K562 (cell line): ENCODE measurements around the gene TUT1. TPM values are rescaled to one million over a fixed set of nuclear protein-coding genes. Genes with fewer than 3 reads are reported as not detected.

Experiments used
- AFF1 ChIP-seq, 2 experiments: fragments of 450-650 bp; IDR thresholded peaks; 2 replicates each; pipeline ENCODE4 v1.6.1; 2018; ENCODE audit warnings: mild to moderate bottlenecking in 2 of 2, low read depth in 1 of 2; ENCODE audit not compliant: partially characterized antibody in 2 of 2
- CBX1 ChIP-seq: sonication (generic); IDR thresholded peaks from 2 replicates; pipeline ENCODE4 v1.6.1; 2016; ENCODE audit warnings: antibody characterized with exemption, low read depth, mild to moderate bottlenecking
- CEBPB ChIP-seq: fragments of 450-650 bp; IDR thresholded peaks from 2 replicates; pipeline ENCODE4 v1.6.1; 2016; ENCODE audit warnings: missing genetic modification characterization, missing compliant biosample characterization
- CHCHD3 ChIP-seq: fragments of 250-450 bp; sonication (Bioruptor Pico); IDR thresholded peaks from 2 replicates; pipeline ENCODE4 v2.1.2; 2022; ENCODE audit warnings: mild to moderate bottlenecking
- CTBP1 ChIP-seq: fragments of 450-650 bp; IDR thresholded peaks from 2 replicates; pipeline ENCODE4 v1.6.1; 2016; ENCODE audit warnings: borderline replicate concordance
- ELK3 ChIP-seq: fragments of 450-650 bp; formaldehyde crosslinking; IDR thresholded peaks from 2 replicates; pipeline ENCODE4 v1.4.0; 2020; ENCODE audit warnings: mild to moderate bottlenecking
- GABPB1 ChIP-seq: sonication (generic); formaldehyde crosslinking; IDR thresholded peaks from 2 replicates; pipeline ENCODE4 v1.8.0; 2022; ENCODE audit warnings: mild to moderate bottlenecking, missing genetic modification reagents
- HDAC8 ChIP-seq: fragments of 450-650 bp; IDR thresholded peaks from 2 replicates; pipeline ENCODE4 v1.6.1; 2016; ENCODE audit warnings: mild to moderate bottlenecking, missing genetic modification characterization, moderate library complexity, missing compliant biosample characterization
- HMGN3 ChIP-seq: IDR thresholded peaks from 2 replicates; pipeline ENCODE4 v1.6.1; 2011; ENCODE audit warnings: borderline replicate concordance, low read depth, mild to moderate bottlenecking, mixed read lengths, low read length; ENCODE audit not compliant: insufficient read length; ENCODE audit errors: extremely low read depth
- MBD2 ChIP-seq: sonication (generic); IDR thresholded peaks from 2 replicates; pipeline ENCODE4 v1.6.1; 2016; ENCODE audit warnings: low read depth, borderline replicate concordance
- NFE2L1 ChIP-seq: fragments of 450-650 bp; IDR thresholded peaks from 2 replicates; pipeline ENCODE4 v1.6.1; 2016; ENCODE audit warnings: missing genetic modification characterization, low read depth, mild to moderate bottlenecking, missing compliant biosample characterization, moderate library complexity, borderline replicate concordance
- TFAM ChIP-seq: fragments of 250-450 bp; sonication (Bioruptor Pico); conservative IDR thresholded peaks from 2 replicates; pipeline ENCODE4 v1.5.0; 2021; ENCODE audit warnings: mild to moderate bottlenecking, moderate library complexity
- ZBTB7A ChIP-seq: IDR thresholded peaks from 2 replicates; pipeline ENCODE4 v1.6.1; 2011; ENCODE audit warnings: low read depth, mild to moderate bottlenecking, low read length, moderate library complexity, borderline replicate concordance; ENCODE audit not compliant: control insufficient read depth
- ZEB2 ChIP-seq: fragments of 450-650 bp; IDR thresholded peaks from 2 replicates; pipeline ENCODE4 v1.6.1; 2016
- ZFP36 ChIP-seq: fragments of 150-350 bp; IDR thresholded peaks from 2 replicates; pipeline ENCODE4 v1.6.1; 2018; ENCODE audit warnings: low read length, low read depth; ENCODE audit not compliant: partially characterized antibody
- ZFX ChIP-seq: sonication (generic); formaldehyde crosslinking; IDR thresholded peaks from 2 replicates; pipeline ENCODE4 v1.8.0; 2022; ENCODE audit warnings: mild to moderate bottlenecking, missing genetic modification reagents, moderate library complexity
- ZMIZ1 ChIP-seq, 2 experiments: fragments of 150-350 bp in 1 of 2; IDR thresholded peaks; 2 replicates each; pipeline ENCODE4 v1.6.1; 2012 to 2016; ENCODE audit warnings: low read depth in 2 of 2, low read length in 2 of 2, mild to moderate bottlenecking in 1 of 2, moderate library complexity in 1 of 2
- ZNF134 ChIP-seq: fragments of 250-450 bp; sonication (Bioruptor Pico); conservative IDR thresholded peaks from 2 replicates; pipeline ENCODE4 v1.4.0; 2020
- polyA plus RNA-seq, 8 experiments: library from polyadenylated mRNA; depleted of rRNA in 4 of 8; stranded (reverse) in 5 of 8; unstranded in 3 of 8; fragments of >200 nt; fragmentation: Nextera tagmentation in 2 of 8; fragmentation: Illumina TruSeq in 1 of 8; extraction: Ambion mirVana in 2 of 8; extraction: Trizol in 1 of 8; gene quantifications; 2 replicates each; pipeline versions ENCODE4 v1.2.1 to v1.2.3, GENCODE V29; 2011 to 2014; ENCODE audit warnings: inconsistent platforms in 1 of 8, missing spikeins in 1 of 8
- total RNA-seq, 7 experiments: library from RNA; depleted of rRNA in 6 of 7; stranded (reverse); fragments of >200 nt in 6 of 7; fragmentation: Illumina TruSeq in 2 of 7; extraction: Trizol in 2 of 7; gene quantifications; 2 replicates each; pipeline versions ENCODE4 v1.2.1 to v1.2.3, GENCODE V29; 2011 to 2021; ENCODE audit warnings: low replicate concordance in 1 of 7
- TF ChIP-seq, protein P1 (sequence below): fragments of 250-450 bp; sonication (Bioruptor Pico); IDR thresholded peaks from 2 replicates; pipeline ENCODE4 v1.5.0; 2021

The TUT1 gene
- total and polyA plus RNA-seq, 9 of the 15 experiments (the other 6 are each of a cell fraction or from before 2014, with no cell fraction given) = 0.66 to 44.3 (median 15.7) TPM

DNA sequence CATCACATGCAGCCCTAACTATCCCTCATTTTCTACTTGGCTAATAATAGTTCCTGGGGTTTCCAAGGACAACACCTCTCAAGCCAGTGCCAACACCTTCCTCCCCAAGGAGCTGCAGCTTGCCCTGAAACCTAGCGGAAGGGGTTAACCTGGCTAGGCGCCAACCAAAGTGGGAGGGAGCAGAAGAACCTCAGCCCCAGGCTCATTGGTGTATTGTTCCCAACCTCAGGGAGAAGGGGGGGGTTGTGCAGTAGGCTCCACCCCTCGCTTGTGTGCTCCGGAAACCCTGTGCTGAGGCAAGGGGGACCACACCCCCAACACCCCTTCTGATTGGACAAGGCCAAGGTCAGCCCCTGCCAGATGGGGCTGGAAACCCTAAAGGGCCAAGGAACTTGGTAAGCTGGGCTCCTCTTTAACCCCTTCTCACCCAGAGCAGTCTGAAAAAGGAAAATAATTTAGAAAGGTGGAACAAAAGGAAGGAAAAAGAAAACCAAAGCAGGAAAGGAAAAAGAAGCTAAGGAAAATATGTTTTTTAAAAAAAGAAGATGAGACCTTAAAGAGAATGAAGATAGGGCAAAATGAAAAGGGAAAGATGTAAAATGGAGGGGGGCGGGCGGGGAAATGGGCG, 7.9 kb upstream of the TUT1 start (continued):
- TF ChIP-seq CHCHD3 (CRISPR knock-in tag) = no peak
- TF ChIP-seq GABPB1 = 0 out of 2 replicates have a peak, but pooled peaks have one; percentile 37
- TF ChIP-seq MBD2 = peak; percentile 61; the same call in 1 of the 2 replicates
- TF ChIP-seq ZMIZ1 (IDR thresholded peaks at IDR 0.05; ENCODE audit: low read depth in 2 of 2, low read length in 2 of 2) = no peak
- no peak for TF ChIP-seq TFAM (CRISPR knock-in tag)
- no peak for TF ChIP-seq CEBPB (tag)
- TF ChIP-seq, protein P1, sequence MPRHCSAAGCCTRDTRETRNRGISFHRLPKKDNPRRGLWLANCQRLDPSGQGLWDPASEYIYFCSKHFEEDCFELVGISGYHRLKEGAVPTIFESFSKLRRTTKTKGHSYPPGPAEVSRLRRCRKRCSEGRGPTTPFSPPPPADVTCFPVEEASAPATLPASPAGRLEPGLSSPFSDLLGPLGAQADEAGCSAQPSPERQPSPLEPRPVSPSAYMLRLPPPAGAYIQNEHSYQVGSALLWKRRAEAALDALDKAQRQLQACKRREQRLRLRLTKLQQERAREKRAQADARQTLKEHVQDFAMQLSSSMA (CRISPR knock-in tag) = no peak
- TF ChIP-seq ZBTB7A = peak; percentile 47; the same call in 1 of the 2 replicates
- TF ChIP-seq CBX1 = no peak
- no peak for TF ChIP-seq HMGN3
- TF ChIP-seq HDAC8 (tag) = no peak
- peak; percentile 18; the same call in 1 of the 2 replicates for TF ChIP-seq CTBP1
- TF ChIP-seq ZFX = no peak
- TF ChIP-seq ZFP36 = no peak
- TF ChIP-seq NFE2L1 (tag) = no peak
- TF ChIP-seq ZEB2 = peak; percentile 17; the same call in 1 of the 2 replicates
- TF ChIP-seq ZNF134 (CRISPR knock-in tag) = no peak
- peak; percentile 19 to 81 for TF ChIP-seq AFF1 (IDR thresholded peaks at IDR 0.05; ENCODE audit: low read depth in 1 of 2, partially characterized antibody in 2 of 2)
- no peak for TF ChIP-seq ELK3
